GM18517 (cell line): Measurements from ENCODE around the gene SCP2.
"Not testable (repeated sequence)": the region's sequence is repeated elsewhere in the genome, so short reads cannot be mapped to it uniquely, and the experiment has no call there.

ENCODE experiments used
- ATAC-seq: cut with Tn5 transposase; IDR thresholded peaks from one replicate; pipeline ENCODE4 v1.9.1; 2021; ENCODE audit warnings: mild to moderate bottlenecking, moderate library complexity; ENCODE audit not compliant: unreplicated experiment

SCP2 gene

DNA sequence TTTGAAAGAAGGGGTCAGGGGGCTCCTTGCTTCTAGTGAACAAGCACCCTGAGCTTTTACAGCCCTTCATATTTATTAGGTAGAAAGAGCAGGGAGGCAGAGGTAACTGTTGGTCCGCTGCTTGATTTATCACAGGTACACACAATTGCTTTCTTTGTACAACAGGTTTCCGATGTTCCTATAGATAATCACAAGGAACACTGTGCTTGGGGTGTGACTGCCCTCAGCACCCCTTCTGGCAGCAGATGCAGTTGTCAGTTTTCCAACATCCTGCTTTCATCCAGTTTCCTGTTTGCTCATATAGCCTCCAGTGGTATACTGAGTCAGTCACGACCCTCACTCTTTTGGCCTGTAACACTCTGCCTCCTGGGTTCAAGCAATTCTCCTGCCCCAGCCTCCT is 40.6 kb downstream of the SCP2 start:
- ATAC-seq = no peak

DNA sequence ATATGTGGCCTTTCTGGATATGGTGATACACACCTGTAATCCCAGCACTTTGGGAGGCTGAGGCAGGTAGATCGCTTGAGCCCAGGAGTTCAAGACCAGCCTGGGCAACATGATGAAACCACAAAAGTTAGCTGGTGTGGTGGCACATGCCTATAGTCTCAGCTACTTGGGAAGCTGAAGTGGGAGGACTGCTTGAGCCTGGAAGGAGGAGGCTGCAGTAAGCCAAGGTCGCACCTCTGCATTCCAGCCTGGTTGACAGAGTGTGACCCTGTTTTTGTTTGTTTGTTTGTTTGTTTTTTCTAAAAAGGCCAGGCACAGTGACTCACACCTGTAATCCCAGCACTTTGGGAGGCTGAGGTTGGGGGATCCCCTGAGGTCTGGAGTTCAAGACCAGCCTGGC is 42.2 kb downstream of the SCP2 start:
- not testable (repeated sequence) for ATAC-seq

DNA sequence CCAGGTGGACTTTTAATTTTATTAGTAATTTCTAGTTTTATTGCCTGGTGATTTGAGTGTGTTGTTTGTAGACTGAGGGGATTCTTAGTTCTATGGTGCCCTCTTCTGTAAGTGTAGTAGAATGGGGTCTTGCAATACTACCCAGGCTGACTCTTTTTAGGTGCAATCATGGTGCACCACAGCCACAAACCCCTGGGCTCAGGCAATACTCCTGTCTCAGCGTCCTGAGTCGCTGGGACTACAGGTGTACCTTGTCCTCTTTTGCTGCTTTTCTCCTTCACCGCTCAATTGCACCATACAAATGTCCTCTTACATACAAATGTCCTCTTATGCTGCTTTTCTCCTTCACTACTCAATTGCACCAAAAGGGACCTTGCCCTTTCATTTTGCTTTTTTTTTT is 43.1 kb downstream of the SCP2 start:
- ATAC-seq = no peak

DNA sequence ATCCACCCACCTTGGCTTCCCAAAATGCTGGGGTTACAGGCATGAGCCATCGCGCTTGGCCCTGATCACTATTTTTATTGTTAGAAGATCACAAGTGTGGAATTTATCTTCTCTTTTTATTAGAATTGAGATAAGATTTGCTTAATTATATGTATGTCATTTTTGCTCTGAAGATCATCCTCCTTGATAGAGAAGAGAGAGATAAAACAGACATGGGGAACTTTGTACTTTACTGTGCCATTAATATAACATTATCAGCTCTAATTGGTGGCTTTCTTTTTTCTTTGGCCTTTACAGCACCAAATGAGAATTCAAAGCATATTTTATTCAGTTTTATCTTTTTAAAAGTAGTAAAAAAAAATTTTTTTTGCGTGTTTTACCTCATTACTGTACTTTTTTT is 46.8 kb downstream of the SCP2 start:
- ATAC-seq = no peak

DNA sequence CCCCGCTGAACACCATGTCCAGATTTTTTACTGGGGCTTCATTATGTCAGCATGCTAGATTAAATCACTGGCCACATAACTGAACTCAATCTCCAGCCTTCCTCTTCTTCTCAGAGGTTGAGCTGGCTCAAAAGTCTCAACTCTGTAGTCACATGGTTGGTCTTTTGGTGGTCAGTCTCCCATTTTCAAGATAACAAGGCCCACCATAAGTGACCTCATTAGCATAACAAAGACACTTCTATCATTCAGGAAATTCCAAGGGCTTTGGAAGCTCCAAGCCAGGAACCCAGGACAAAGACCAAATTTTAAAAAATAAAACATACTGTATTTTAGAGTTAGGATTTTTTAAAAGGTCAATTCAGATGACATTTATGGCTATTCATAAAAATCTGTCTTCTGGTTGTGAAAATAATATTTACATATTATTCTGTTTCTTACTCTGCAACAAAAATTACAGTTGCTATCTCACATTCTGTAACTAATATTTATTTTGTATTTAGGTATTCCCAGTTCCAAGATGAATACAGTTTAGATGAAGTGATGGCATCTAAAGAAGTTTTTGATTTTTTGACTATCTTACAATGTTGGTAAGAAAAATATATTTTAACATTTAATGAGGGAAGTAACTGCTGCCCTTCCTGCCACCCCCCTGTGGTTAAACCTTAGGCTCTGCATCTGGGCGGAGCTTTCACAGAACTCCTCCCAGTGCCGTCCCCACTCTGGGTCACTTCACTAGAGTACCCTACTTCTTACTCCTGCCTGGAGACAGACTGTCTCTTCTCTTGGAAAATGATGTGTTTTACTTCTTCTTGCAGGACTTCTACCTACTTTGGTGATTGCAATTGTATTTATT is 49.3 kb downstream of the SCP2 start:
- no peak for ATAC-seq

DNA sequence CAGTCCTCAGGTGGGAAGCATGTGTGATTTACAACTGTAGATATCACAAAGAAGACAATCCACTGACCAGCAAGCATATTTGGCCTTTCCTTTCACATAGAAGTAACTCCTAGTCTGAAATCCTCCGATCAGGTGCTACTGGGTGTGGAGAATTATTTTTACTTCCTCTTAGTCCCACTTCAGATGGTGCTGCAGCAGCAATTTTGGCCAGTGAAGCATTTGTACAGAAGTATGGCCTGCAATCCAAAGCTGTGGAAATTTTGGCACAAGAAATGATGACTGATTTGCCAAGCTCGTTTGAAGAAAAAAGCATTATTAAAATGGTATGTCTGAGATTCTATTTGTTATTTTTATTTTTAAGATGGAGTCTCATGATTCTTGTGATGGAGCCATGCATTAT is 51.0 kb downstream of the SCP2 start:
- ATAC-seq = no peak

DNA sequence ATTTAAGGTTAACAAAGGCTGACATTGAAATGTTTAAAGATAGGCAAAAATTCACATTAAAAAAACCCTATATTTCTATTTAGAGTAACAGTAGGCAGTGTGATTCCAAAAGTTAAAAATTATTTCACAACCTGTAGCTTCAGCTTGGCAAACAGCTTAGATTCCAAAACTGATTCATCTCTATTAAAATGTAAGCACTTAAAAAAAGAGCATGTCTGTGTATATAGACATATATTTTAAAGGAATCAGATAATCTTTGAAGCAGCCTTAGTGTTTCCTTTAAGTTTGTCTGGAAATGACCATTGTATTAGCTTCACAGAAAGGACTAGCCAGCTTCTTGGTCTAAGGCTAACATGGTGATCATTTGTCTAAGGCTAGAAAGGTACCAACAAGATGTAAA is 65.7 kb downstream of the SCP2 start:
- ATAC-seq = not testable (repeated sequence)

DNA sequence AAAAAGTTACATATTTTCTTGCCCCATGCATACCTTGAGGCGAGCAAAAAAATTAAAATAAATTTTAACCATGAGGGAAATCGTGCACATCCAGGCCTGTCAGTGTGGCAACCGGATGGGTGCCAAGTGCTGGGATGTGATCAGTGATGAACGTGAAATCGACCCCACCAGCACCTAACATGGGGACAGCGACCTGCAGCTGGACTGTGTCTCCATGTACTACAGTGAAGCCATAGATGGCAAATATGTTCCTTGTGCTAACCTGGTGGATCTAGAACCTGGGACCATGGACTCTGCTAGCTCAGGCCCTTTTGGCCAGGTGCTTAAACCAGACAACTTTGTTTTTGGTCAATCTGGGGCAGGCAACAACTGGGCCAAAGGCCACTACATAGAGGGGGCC is 67.6 kb downstream of the SCP2 start:
- ATAC-seq = no peak

DNA sequence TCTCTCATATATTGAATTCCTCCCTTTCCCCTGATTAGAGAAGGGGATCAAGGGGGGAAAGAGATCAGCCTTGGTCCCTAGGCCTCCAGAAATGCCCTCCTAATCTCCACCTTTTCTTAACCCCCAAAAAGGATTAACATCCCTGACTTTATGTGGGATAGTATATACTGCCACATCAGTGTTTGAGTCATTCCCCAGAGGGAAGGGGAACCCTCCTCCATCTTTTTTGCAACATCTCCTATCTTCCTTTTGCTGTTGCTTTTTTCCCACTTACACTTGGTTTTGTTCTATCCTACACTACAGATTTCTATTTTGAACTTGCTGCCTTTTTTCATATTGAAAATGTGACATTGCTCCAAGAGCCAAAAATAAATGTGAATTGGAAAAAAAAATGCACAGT is 69.6 kb downstream of the SCP2 start:
- no peak for ATAC-seq

DNA sequence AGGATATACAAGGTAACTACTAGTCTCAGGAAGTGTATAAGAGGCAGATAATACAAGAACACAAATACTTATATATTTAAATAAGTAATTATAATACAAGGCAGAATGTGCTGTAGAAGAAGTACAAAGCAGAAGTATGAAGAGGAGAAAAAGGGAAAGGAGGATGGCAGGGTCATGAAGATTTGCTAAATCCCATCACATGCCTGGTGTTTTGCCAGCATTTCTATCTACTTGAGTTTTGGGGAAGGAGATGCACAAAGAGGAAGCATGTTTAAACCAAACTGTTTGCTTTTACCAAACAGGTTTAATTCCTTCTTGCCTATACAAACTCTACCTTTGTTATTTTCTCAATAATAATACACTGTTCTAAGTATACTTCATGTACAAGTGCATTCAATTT is 74.1 kb downstream of the SCP2 start:
- no peak for ATAC-seq

DNA sequence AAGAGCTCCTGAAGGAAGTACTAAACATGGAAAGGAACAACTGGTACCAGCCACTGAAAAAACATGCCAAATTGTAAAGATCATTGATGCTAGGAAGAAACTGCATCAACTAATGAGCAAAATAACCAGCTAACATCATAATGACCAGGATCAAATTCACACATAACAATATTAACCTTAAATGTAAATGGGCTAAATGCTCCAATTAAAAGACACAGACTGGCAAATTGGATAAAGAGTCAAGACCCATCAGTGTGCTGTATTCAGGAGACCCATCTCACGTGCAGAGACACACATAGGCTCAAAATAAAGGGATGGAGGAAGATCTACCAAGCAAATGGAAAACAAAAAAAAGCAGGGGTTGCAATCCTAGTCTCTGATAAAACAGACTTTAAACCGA is 79.5 kb downstream of the SCP2 start:
- ATAC-seq = not testable (repeated sequence)

DNA sequence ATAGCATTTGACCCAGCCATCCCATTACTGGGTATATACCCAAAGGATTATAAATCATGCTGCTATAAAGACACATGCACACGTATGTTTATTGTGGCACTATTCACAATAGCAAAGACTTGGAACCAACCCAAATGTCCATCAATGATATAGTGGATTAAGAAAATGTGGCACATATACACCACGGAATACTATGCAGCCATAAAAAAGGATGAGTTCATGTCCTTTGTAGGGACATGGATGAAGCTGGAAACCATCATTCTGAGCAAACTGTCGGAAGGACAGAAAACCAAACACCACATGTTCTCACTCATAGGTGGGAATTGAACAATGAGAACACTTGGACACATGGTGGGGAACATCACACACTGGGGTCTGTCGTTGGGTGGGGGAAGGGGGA is 83.2 kb downstream of the SCP2 start:
- not testable (repeated sequence) for ATAC-seq

DNA sequence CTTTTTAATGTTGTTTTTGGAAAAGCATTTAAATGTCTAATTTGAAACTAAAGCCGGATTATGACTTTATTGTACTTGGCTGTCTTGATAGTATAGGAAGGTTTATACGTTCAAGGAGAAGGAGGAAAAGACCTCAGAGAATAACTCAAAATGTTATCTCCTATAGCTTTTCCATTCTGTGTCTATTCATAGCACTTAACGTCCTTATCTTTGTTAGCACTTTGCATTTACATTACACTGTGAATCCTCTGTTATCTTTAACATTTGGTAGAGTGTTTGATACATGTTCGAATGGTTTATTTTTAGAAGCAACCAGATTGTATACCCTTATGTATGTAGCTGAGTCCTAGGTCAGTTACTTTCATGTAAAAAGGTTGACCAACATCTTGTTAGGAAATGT is 84.1 kb downstream of the SCP2 start:
- ATAC-seq = no peak

DNA sequence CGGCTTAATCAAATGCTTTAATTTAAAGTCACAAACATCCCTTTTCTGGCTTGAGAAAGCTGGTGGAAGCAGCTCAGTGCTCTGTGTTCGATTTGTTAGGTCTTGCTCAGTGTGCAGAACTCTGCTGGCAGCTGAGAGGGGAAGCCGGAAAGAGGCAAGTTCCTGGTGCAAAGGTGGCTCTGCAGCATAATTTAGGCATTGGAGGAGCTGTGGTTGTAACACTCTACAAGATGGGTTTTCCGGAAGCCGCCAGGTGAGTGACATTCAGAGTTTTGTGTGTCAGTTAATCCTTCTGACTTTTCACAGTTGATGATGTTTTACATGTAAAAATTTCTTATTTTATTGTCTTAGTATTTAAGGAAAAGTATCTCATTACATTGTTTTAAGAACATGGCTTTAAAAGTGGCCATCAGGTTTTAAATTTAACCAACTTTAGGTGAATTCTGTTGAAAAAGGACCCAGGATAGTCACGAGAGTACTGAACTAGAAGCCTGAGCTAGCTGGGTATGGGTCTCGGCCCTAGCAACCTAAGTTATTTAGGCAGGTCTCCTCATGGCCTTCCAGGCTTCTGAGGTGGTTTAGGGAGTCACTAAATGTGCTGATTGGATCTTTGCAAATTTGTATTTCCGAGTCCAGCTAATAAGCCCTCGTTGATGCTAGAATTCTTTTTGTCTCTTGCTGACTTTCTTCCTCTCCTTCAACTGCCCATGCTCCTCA is 87.9 kb downstream of the SCP2 start:
- ATAC-seq = peak; percentile 92

DNA sequence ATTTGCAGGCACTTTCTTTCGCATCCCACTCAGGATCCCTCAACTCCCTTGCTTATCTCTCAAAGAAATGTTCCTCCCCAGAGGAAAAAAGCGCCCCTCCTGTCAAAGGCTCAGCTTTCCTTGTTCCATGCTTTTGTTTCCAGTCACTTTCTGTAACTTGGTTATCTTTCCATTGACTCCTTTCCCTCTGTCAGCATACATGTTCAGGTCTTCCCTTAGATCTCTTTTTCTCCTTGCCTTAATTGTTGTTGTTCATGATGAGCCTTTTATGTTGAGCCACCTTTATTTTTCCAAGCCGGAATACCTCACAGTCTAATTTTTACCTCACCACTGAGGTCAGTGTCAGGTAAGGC is 88.4 kb downstream of the SCP2 start:
- ATAC-seq = no peak

DNA sequence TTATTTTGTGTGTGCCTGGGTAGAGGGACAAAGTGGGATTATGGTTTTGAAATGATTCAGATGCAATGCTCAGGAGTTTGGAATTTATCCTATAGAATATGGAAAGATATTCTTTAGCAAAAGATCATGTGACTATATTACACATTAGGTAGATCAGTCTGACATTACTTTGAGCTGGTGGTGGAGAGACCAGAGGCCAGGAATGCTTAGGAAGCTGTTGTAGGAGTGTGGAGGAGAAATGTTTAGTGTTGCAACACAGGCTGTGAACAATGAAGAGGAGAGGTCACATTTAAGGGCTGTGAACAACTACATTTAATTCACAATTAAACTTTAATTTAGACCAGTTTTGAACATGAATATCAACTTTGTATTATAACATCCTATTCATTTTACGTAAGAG is 89.6 kb downstream of the SCP2 start:
- ATAC-seq = no peak

DNA sequence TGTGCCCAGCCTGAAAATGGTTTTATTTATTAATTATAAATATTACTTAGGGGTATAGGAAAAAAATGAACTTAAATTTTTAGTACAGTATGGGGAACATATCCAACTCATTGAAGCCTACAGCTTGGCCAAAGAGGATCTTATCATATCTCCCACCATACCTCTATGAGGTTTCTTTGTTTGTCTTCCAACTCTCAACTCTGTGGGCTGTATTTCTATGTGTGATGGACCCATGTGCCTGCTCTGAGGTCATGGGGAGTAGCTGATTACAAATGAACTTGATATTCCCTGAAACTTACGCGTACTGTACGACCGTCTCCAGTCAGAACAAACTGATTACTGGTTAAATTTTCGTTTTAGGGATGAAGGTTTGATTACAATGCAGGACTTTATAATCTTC is 93.5 kb downstream of the SCP2 start:
- ATAC-seq = no peak

DNA sequence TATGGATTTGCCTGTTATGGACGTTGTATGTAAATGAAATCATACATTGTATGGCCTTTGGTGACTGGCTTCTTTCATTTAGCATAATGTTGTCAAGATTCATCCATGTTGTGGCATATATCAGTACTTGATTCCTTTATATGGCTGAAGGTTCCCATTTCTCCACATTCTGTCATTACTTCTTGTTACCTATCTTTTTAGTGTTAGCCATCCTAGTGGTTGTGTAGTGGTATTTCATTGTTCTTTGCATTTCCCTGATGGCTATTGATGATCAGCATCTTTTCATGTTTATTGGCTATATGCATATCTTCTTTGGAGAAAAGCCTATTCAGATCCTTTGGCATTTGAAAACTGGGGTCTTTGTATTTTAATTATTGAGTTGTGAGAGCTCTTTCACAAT is 95.1 kb downstream of the SCP2 start:
- no peak for ATAC-seq

DNA sequence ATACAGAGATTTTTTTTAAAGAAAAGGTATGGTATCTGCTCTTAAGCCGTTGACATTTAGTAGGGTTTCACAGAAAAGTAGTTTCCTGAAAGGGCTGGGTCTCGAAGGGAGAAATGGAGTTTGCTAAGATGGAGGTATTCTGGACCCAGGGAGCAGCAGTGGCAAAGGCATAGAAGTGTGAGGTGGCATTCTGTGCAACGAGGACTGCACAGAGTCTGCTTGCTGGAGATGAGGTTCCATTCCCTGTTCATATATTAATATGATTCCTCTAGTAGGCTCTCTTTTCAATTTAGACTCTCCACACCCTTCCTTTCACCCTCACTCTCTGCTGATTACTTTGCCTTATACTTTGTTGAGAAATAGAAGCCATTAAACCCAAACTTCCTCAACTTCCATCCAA is 96.5 kb downstream of the SCP2 start:
- ATAC-seq = no peak

DNA sequence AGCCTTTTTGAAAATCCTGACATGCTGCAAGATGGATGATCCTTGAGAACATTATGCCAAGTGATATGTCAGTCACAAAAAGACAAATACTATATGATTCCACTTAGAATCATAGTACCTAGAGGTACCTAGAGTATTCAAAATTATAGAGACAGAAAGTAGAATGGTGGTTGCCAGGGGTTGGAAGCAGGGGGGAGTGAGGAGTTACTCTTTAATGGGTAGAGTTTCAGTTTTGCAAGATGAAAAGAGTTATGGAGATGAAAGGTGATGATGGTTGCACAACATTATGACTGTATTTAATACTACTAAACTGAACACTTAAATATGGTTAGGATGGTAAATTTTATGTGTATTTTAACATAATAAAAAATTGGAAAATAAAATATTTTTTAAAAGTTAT is 97.0 kb downstream of the SCP2 start:
- no peak for ATAC-seq

DNA sequence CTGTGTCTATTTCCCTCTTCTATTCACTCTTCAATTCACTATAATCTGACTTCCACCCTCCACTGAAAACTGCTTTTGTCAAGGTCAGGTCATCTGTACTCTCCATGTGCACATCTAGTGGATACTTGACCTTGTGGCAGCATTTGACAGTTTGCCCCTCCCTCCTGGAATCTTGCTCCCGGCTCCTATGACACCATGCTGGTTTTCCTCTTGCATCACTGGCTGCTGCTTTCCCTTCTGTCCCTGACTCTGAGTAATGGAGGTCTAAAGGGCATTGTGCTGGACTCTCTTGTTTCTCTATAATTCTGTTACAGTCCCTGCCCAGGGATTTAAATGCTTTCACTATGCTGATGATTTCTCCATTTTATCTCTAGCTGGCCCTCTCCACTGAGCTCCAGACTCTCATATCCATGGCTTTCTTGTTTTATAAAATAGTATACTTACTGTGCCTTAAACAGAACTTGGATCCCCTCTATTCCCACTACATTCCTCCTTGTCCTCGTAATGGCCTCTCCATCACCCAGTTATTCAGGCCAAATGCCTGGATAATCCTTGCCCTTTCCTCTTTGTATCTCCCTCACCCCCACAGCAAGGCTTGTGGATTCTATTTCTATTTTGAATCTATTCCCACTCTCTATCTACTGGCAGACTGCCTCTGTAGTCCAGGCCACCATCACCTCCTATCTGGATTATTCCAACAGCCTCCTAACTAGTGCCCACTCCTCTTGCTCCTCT is 98.1 kb downstream of the SCP2 start:
- no peak for ATAC-seq

DNA sequence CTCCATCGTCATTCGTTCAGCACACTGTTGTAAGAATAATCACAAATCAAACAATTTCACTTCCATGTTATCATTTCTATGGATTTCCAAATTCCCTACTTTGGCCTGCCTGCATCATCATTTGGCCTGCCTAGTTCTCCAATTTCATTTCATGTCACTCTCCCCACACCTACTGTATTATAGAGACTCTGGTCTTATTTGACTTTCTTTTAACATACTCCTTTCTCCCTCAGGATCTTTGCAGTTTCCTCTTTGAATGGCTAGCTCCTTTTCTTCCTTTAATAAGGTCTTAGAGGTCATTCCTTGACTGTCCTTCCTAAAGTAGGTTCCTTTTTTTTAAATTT is 98.7 kb downstream of the SCP2 start:
- ATAC-seq = no peak
